ENCODE data around the gene NDUFB4. TPM values are rescaled to one million over a fixed set of nuclear protein-coding genes. Genes with fewer than 3 reads are reported as not detected.

The NDUFB4 gene
- polyA plus RNA-seq, 1 donor (not counting 4 experiments of a cell fraction or from before 2014, with no cell fraction given): 143 TPM

GRCh38 chr3:120572027-120572426 is 24.1 kb upstream of the NDUFB4 start:
- no peak overlapping the region for H3K9ac ChIP-seq (ENCODE audit: control insufficient read depth, extremely low read depth, insufficient read depth, low read length)
- no peaks in the 10 kb centered on the region for H4K20me1 ChIP-seq (ENCODE audit: control insufficient read depth, extremely low read depth, insufficient read depth, low read length)
- H3K4me3 ChIP-seq (ENCODE audit: control insufficient read depth in 2 of 3, extremely low read depth in 1 of 3, insufficient read depth in 2 of 3, low read depth in 1 of 3, low read length in 3 of 3): no peak overlapping the region
- TF ChIP-seq CTCF (optimal IDR thresholded peaks at IDR 0.05 in 1 of 3, IDR thresholded peaks at IDR 0.05 in 1 of 3, conservative IDR thresholded peaks at IDR 0.05 in 1 of 3; ENCODE audit: extremely low read depth in 1 of 3, insufficient read depth in 2 of 3, low read length in 3 of 3): no peak
- no peak for TF ChIP-seq EZH2 (IDR thresholded peaks at IDR 0.05; ENCODE audit: low read length)
- H3K9me1 ChIP-seq (ENCODE audit: control insufficient read depth, extremely low read depth, insufficient read depth, low read length): no peaks in the 10 kb centered on the region
- no peaks in the 10 kb centered on the region for H3K79me2 ChIP-seq (ENCODE audit: control insufficient read depth, insufficient read depth, low read length)
- no peak overlapping the region for H3K27ac ChIP-seq (ENCODE audit: control insufficient read depth, insufficient read depth, low read length)
- no peaks in the 10 kb centered on the region for H3K4me1 ChIP-seq (ENCODE audit: control insufficient read depth, extremely low read depth, insufficient read depth, low read length)
- H3K9me3 ChIP-seq (ENCODE audit: control insufficient read depth, low read depth, low read length): no peaks in the 10 kb centered on the region
- dilution Hi-C loops (cut with MboI; ENCODE audit: extremely low pct_ligation_motif_present, low sequenced_read_pairs): no loop called here
- no peak overlapping the region for H2AFZ ChIP-seq (ENCODE audit: control insufficient read depth, low read length)
- FAIRE-seq (no peak), DNase-seq (ENCODE audit: low read depth, low spot score) (no peak)
- no peaks in the 10 kb centered on the region for H3K27me3 ChIP-seq (ENCODE audit: control insufficient read depth, extremely low read depth, insufficient read depth, low read length)
- no peaks in the 10 kb centered on the region for H3K36me3 ChIP-seq (ENCODE audit: control insufficient read depth in 2 of 2, extremely low read depth in 1 of 2, insufficient read depth in 2 of 2, low read length in 2 of 2)
- H3K4me2 ChIP-seq (ENCODE audit: control insufficient read depth, extremely low read depth, insufficient read depth, low read depth, low read length): no peak overlapping the region

- H3K9me1 ChIP-seq (ENCODE audit: control insufficient read depth, extremely low read depth, insufficient read depth, low read length): no peaks in the 10 kb centered on the region
- no peak overlapping the region for H3K4me3 ChIP-seq (ENCODE audit: control insufficient read depth in 2 of 3, extremely low read depth in 1 of 3, insufficient read depth in 2 of 3, low read depth in 1 of 3, low read length in 3 of 3)
- no peak overlapping the region for H3K4me2 ChIP-seq (ENCODE audit: control insufficient read depth, extremely low read depth, insufficient read depth, low read depth, low read length)
- peaks cover 3% of the 10 kb centered on the region for H3K27me3 ChIP-seq (ENCODE audit: control insufficient read depth, extremely low read depth, insufficient read depth, low read length)
- FAIRE-seq (no peak), DNase-seq (ENCODE audit: low read depth, low spot score) (no peak)
- TF ChIP-seq EZH2 (IDR thresholded peaks at IDR 0.05; ENCODE audit: low read length): no peak
- no peak overlapping the region for H3K27ac ChIP-seq (ENCODE audit: control insufficient read depth, insufficient read depth, low read length)
- no peak overlapping the region for H3K9ac ChIP-seq (ENCODE audit: control insufficient read depth, extremely low read depth, insufficient read depth, low read length)
- no peaks in the 10 kb centered on the region for H3K4me1 ChIP-seq (ENCODE audit: control insufficient read depth, extremely low read depth, insufficient read depth, low read length)
- no peaks in the 10 kb centered on the region for H3K79me2 ChIP-seq (ENCODE audit: control insufficient read depth, insufficient read depth, low read length)
- H3K9me3 ChIP-seq (ENCODE audit: control insufficient read depth, low read depth, low read length): no peaks in the 10 kb centered on the region
- no peak overlapping the region for H2AFZ ChIP-seq (ENCODE audit: control insufficient read depth, low read length)
- no peaks in the 10 kb centered on the region for H3K36me3 ChIP-seq (ENCODE audit: control insufficient read depth in 2 of 2, extremely low read depth in 1 of 2, insufficient read depth in 2 of 2, low read length in 2 of 2)
- H4K20me1 ChIP-seq (ENCODE audit: control insufficient read depth, extremely low read depth, insufficient read depth, low read length): no peaks in the 10 kb centered on the region
- dilution Hi-C loops (cut with MboI; ENCODE audit: extremely low pct_ligation_motif_present, low sequenced_read_pairs): no loop called here
Measured at GRCh38 chr3:120587332-120587975, 8.7 kb upstream of the NDUFB4 start.

- peak overlapping the region; percentile 82 to 95 (median 95) for H3K4me3 ChIP-seq (ENCODE audit: control insufficient read depth in 2 of 3, extremely low read depth in 1 of 3, insufficient read depth in 2 of 3, low read depth in 1 of 3, low read length in 3 of 3)
- peaks cover 25% of the 10 kb centered on the region for H3K79me2 ChIP-seq (ENCODE audit: control insufficient read depth, insufficient read depth, low read length)
- peaks cover 2 to 4% of the 10 kb centered on the region in 2 experiments for H3K36me3 ChIP-seq (ENCODE audit: control insufficient read depth in 2 of 2, extremely low read depth in 1 of 2, insufficient read depth in 2 of 2, low read length in 2 of 2)
- no peaks in the 10 kb centered on the region for H4K20me1 ChIP-seq (ENCODE audit: control insufficient read depth, extremely low read depth, insufficient read depth, low read length)
- peak overlapping the region; percentile 83 for H3K4me2 ChIP-seq (ENCODE audit: control insufficient read depth, extremely low read depth, insufficient read depth, low read depth, low read length)
- dilution Hi-C loops (cut with MboI; ENCODE audit: extremely low pct_ligation_motif_present, low sequenced_read_pairs): no loop called here
- DNase-seq (ENCODE audit: low read depth, low spot score): no peak
- peaks cover 3% of the 10 kb centered on the region for H3K27me3 ChIP-seq (ENCODE audit: control insufficient read depth, extremely low read depth, insufficient read depth, low read length)
- H3K9ac ChIP-seq (ENCODE audit: control insufficient read depth, extremely low read depth, insufficient read depth, low read length): peak overlapping the region; percentile 93
- peak overlapping the region; percentile 88 for H3K27ac ChIP-seq (ENCODE audit: control insufficient read depth, insufficient read depth, low read length)
- H3K9me1 ChIP-seq (ENCODE audit: control insufficient read depth, extremely low read depth, insufficient read depth, low read length): no peaks in the 10 kb centered on the region
- H2AFZ ChIP-seq (ENCODE audit: control insufficient read depth, low read length): peak overlapping the region; percentile 97
- no peak for FAIRE-seq
- no peaks in the 10 kb centered on the region for H3K9me3 ChIP-seq (ENCODE audit: control insufficient read depth, low read depth, low read length)
- no peak for TF ChIP-seq EZH2 (IDR thresholded peaks at IDR 0.05; ENCODE audit: low read length)
- no peaks in the 10 kb centered on the region for H3K4me1 ChIP-seq (ENCODE audit: control insufficient read depth, extremely low read depth, insufficient read depth, low read length)
Measured at GRCh38 chr3:120595788-120596115, 384 bp upstream of the NDUFB4 start.
